HEK293T (cell line): ENCODE measurements around the gene PEX5.

ENCODE experiments used
- CTCF ChIA-PET: fragments of 350-600 bp; formaldehyde crosslinking; extraction: SDS; loops from one replicate; lab custom pipeline; 2021; ENCODE audit warnings: antibody characterized with exemption, inconsistent platforms; lab: Yijun Ruan, JAX
- POLR2A ChIA-PET: fragments of 350-600 bp; formaldehyde crosslinking; extraction: SDS; loops from one replicate; lab custom pipeline; 2020; ENCODE audit warnings: antibody characterized with exemption, inconsistent platforms; lab: Yijun Ruan, JAX
- DNase-seq: peaks from one replicate; pipeline ENCODE4 v3.0.0; 2012; ENCODE audit warnings: mixed read lengths; ENCODE audit errors: extremely low spot score
- ARNT ChIP-seq: fragments of 450-650 bp; IDR thresholded peaks from 2 replicates; pipeline ENCODE4 v1.6.1; 2017; ENCODE audit warnings: mild to moderate bottlenecking
- BHLHE40 ChIP-seq: fragments of 450-650 bp; IDR thresholded peaks from 2 replicates; pipeline ENCODE4 v1.6.1; 2016; ENCODE audit warnings: mild to moderate bottlenecking, moderate library complexity, borderline replicate concordance
- CTBP1 ChIP-seq: fragments of 450-650 bp; IDR thresholded peaks from 2 replicates; pipeline ENCODE4 v1.6.1; 2016; ENCODE audit warnings: borderline replicate concordance
- ELF4 ChIP-seq: fragments of 450-650 bp; IDR thresholded peaks from 2 replicates; pipeline ENCODE4 v1.6.1; 2017; ENCODE audit warnings: antibody characterized with exemption
- FOXA1 ChIP-seq: fragments of 450-650 bp; IDR thresholded peaks from 2 replicates; pipeline ENCODE4 v1.6.1; 2016; ENCODE audit warnings: mild to moderate bottlenecking
- FOXK2 ChIP-seq: fragments of 450-650 bp; IDR thresholded peaks from 2 replicates; pipeline ENCODE4 v1.6.1; 2016; ENCODE audit warnings: mild to moderate bottlenecking
- FOXM1 ChIP-seq: fragments of 450-650 bp; IDR thresholded peaks from 2 replicates; pipeline ENCODE4 v1.6.1; 2017; ENCODE audit warnings: mild to moderate bottlenecking, borderline replicate concordance
- HDGF ChIP-seq: fragments of 450-650 bp; IDR thresholded peaks from 2 replicates; pipeline ENCODE4 v1.6.1; 2017; ENCODE audit warnings: antibody characterized with exemption, borderline replicate concordance
- L3MBTL2 ChIP-seq: fragments of 450-650 bp; conservative IDR thresholded peaks from 2 replicates; pipeline ENCODE4 v1.6.1; 2016; ENCODE audit warnings: mild to moderate bottlenecking
- LEF1 ChIP-seq: fragments of 450-650 bp; IDR thresholded peaks from 2 replicates; pipeline ENCODE4 v1.6.1; 2017; ENCODE audit warnings: mild to moderate bottlenecking, borderline replicate concordance
- NFRKB ChIP-seq: fragments of 450-650 bp; IDR thresholded peaks from 2 replicates; pipeline ENCODE4 v1.6.1; 2016; ENCODE audit warnings: mild to moderate bottlenecking, moderate library complexity
- SP1 ChIP-seq: fragments of 450-650 bp; IDR thresholded peaks from 2 replicates; pipeline ENCODE4 v1.6.1; 2017
- SUZ12 ChIP-seq: fragments of 450-650 bp; IDR thresholded peaks from 2 replicates; pipeline ENCODE4 v1.6.1; 2016; ENCODE audit warnings: mild to moderate bottlenecking
- TARDBP ChIP-seq: fragments of 450-650 bp; IDR thresholded peaks from 2 replicates; pipeline ENCODE4 v1.6.1; 2016
- ZNF384 ChIP-seq: fragments of 450-650 bp; IDR thresholded peaks from 2 replicates; pipeline ENCODE4 v1.6.1; 2016
- TF ChIP-seq, protein P1 (sequence below): fragments of 450-650 bp; IDR thresholded peaks from 2 replicates; pipeline ENCODE4 v1.6.1; 2016

PEX5 gene

DNA sequence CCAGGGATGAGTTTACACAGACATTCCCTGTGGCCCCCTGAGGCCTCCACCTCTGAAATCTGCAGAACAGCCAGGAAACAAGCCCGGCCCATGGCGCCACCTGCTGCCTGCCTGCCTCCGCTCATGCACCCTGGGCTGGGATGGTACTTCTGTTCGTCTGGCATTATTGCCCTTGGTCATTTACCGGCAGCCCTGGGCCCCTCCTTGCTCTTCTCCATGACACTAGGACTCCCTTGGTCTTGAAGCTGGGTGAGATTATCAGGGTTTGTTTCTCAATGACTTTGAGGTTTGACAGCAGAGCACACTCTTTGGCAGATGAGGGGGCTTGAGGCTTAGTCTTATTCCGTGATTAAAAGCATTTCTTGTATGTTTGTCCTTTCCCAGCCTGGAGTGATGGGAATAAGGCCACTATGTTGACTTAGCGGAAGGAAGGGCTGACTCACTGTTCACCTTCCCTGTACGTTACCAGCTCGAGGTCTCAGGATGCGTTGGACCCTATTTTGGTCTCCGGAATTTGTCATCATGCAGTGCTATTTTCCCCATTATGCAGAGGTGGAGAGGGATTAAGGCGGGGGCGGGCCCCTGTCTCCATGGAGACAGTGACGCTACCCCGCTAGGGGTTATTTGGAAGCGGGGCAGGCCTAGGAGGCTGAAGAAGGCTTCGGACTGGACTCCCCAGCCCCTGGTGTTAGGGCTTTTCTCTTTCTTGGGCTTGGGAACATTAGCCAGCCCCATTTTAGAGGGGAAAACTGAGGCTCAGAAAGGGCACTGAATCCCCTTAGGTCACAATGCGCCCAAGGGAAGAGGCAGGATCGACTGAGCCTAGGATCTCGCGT, 706 bp upstream of the PEX5 start:
- peak; percentile 70 for DNase-seq
- no peak for TF ChIP-seq NFRKB
- TF ChIP-seq LEF1 = no peak
- TF ChIP-seq HDGF = no peak
- TF ChIP-seq FOXA1 = no peak
- no peak for TF ChIP-seq ARNT
- TF ChIP-seq SUZ12 = no peak
- TF ChIP-seq ZNF384 = no peak
- ChIA-PET POLR2A (interaction anchor here (0.7 to 1.2 kb wide), 3 partner anchors 13 to 838 kb away, joined by 3 to 4 read pairs (median 3); partner anchors contain the start of genes C12orf57 and RNU7-1), CTCF (interaction anchor here (0.6 to 1.5 kb wide), 3 partner anchors 27 to 48 kb away, joined by 3 to 5 read pairs (median 3); no protein-coding TSS in a partner anchor)

DNA sequence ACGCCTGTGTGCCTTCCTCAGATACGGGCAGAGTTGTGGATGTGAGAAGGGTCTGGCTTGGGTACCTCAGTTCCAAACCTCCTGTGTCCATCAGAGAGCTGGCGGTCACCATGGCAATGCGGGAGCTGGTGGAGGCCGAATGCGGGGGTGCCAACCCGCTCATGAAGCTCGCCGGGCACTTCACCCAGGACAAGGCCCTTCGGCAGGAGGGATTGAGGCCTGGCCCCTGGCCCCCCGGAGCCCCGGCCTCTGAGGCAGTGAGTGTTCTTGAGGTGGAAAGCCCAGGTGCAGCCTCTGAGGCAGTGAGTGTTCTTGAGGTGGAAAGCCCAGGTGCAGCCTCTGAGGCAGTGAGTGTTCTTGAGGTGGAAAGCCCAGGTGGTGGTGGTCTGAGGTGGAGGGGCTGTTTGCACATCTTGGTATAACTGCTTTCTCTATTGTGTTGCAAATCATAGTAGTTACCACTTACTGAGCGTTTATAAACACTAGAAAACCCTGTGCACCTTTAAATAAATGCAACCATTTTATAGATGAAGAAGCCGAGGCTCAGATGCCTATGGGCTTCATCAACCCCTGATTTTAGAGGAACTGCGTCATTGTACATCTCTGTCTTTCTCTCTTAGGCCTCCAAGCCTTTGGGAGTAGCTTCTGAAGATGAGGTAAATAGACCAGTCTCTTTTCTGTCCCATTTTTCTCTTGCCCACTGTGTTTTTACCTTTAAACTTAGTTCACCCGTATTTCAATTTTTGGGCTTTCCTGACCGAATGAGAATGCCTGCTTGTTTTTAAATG, 976 bp downstream of the PEX5 start:
- DNase-seq = no peak
- ChIA-PET CTCF (no interaction called here), POLR2A (interaction anchor here (0.6 kb wide), 1 partner anchor 14 kb away, joined by 3 read pairs; no protein-coding TSS in a partner anchor)
- TF ChIP-seq SP1 (no peak), TARDBP (no peak), HDGF (no peak), L3MBTL2 (no peak), ARNT (no peak), SUZ12 (no peak), NFRKB (no peak), FOXA1 (no peak), FOXK2 (no peak), BHLHE40 (no peak), CTBP1 (no peak), FOXM1 (no peak), ELF4 (no peak), LEF1 (no peak), ZNF384 (no peak)
- TF ChIP-seq, protein P1, sequence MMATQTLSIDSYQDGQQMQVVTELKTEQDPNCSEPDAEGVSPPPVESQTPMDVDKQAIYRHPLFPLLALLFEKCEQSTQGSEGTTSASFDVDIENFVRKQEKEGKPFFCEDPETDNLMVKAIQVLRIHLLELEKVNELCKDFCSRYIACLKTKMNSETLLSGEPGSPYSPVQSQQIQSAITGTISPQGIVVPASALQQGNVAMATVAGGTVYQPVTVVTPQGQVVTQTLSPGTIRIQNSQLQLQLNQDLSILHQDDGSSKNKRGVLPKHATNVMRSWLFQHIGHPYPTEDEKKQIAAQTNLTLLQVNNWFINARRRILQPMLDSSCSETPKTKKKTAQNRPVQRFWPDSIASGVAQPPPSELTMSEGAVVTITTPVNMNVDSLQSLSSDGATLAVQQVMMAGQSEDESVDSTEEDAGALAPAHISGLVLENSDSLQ = no peak

- CTCF ChIA-PET = interaction anchor here (0.7 kb wide), 1 partner anchor 22 kb away, joined by 3 read pairs; no protein-coding TSS in a partner anchor
- no peak for DNase-seq
- POLR2A ChIA-PET = no interaction called here
- TF ChIP-seq NFRKB = no peak
- TF ChIP-seq TARDBP = no peak
- no peak for TF ChIP-seq ZNF384
- no peak for TF ChIP-seq L3MBTL2
- TF ChIP-seq LEF1 = no peak
- no peak for TF ChIP-seq ARNT
- TF ChIP-seq FOXA1 = no peak
- TF ChIP-seq, protein P1 = no peak
- no peak for TF ChIP-seq FOXK2
- TF ChIP-seq HDGF = no peak
Observed at GRCh38 chr12:7193674-7194073, 4.2 kb downstream of the PEX5 start.

DNA sequence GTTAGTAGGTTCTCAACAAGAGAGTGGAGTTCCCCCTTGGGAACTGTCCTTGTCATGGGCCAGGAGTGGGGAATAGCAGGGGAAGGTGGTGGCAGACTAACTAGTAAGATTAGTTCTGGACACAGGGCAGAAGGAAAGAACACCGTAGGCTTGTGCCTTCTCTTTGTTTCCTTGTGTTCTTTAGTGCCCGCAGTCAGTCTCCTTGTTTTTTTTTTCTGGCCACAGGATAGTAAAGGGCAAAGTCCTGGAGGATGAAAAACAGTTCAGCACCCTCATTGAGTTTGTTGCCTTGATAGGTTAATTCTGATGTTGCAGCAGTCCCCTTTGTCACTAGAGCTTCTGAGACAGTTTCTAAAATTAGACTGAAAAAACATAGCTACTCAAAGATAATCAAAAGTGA, 8.4 kb downstream of the PEX5 start:
- TF ChIP-seq CTBP1 (no peak), BHLHE40 (no peak), SUZ12 (no peak), ELF4 (no peak), HDGF (no peak), ZNF384 (no peak), ARNT (no peak), SP1 (no peak), NFRKB (no peak), FOXM1 (no peak), FOXA1 (no peak), L3MBTL2 (no peak), FOXK2 (no peak), LEF1 (no peak)
- TF ChIP-seq, protein P1 = no peak
- DNase-seq = no peak
- CTCF ChIA-PET = interaction anchor here (1.4 kb wide), 1 partner anchor 10 kb away, joined by 3 read pairs; no protein-coding TSS in a partner anchor
- POLR2A ChIA-PET = no interaction called here

DNA sequence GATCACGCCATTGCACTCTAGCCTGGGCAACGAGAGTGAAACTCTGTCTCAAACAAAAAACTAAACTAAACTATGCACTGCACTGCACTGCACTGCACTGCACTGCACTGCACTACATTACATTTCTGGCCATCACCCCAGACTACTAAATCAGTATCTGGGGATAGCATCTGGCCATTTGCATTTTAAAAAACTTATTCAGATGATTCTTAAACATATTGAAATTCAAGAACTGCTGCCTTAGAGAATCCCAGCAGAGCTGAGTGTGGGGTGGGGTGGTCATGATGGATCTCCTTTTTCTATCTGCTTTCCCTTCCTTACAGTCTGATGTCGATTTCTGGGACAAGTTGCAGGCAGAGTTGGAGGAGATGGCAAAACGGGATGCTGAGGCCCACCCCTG, 13.6 kb downstream of the PEX5 start:
- POLR2A ChIA-PET = no interaction called here
- no peak for DNase-seq
- TF ChIP-seq FOXK2 (no peak), SUZ12 (no peak), NFRKB (no peak), L3MBTL2 (no peak), ZNF384 (no peak), LEF1 (no peak), CTBP1 (no peak), FOXM1 (no peak), ARNT (no peak), HDGF (no peak), BHLHE40 (no peak), TARDBP (no peak), ELF4 (no peak), FOXA1 (no peak), SP1 (no peak)
- TF ChIP-seq, protein P1 = no peak
- CTCF ChIA-PET = interaction anchor here (0.7 kb wide), 1 partner anchor 554 kb away, joined by 3 read pairs; no protein-coding TSS in a partner anchor
